Stimulated activated effector memory CD8-positive, alpha-beta T cell treated with anti-CD3 and anti-CD28 coated beads, Interleukin-12 subunit alpha, Interleukin-12 subunit beta, amount 100 ng/mL, for 72 hours (primary cell): Measurements from ENCODE around the gene PLA2G6.

ENCODE experiments used
- ATAC-seq: fragments of 150-1000 bp; cut with Tn5 transposase; 2 replicates; pipeline ENCODE4 v1.10.0; 2021
- DNase-seq, 2 donors: peaks; one replicate each; pipeline ENCODE4 v3.0.0; 2021 to 2022; ENCODE audit warnings: low spot score in 2 of 2
- H3K27ac Mint-ChIP-seq: one replicate; pipeline ENCODE4 v1.8.0; 2022; ENCODE audit warnings: mild to moderate bottlenecking, mixed read lengths
- H3K36me3 Mint-ChIP-seq: one replicate; pipeline ENCODE4 v1.8.0; 2022; ENCODE audit warnings: mild to moderate bottlenecking, mixed read lengths
- H3K4me1 Mint-ChIP-seq: one replicate; pipeline ENCODE4 v1.8.0; 2022; ENCODE audit warnings: mixed read lengths
- H3K4me3 Mint-ChIP-seq: one replicate; pipeline ENCODE4 v1.8.0; 2022; ENCODE audit warnings: mild to moderate bottlenecking, mixed read lengths
- H3K9me3 Mint-ChIP-seq: one replicate; pipeline ENCODE4 v1.8.0; 2022; ENCODE audit warnings: mixed read lengths

PLA2G6 gene

GRCh38 chr22:38067028-38067415, 114.6 kb downstream of the PLA2G6 start:
- peaks cover 48% of the 10 kb centered on the region for H3K36me3 Mint-ChIP-seq
- H3K27ac Mint-ChIP-seq, result peak overlapping the region; percentile 37
- DNase-seq (no peak), ATAC-seq (no peak)
- H3K4me3 Mint-ChIP-seq, result no peak overlapping the region
- no peaks in the 10 kb centered on the region for H3K9me3 Mint-ChIP-seq
- H3K4me1 Mint-ChIP-seq, result no peaks in the 10 kb centered on the region

DNA sequence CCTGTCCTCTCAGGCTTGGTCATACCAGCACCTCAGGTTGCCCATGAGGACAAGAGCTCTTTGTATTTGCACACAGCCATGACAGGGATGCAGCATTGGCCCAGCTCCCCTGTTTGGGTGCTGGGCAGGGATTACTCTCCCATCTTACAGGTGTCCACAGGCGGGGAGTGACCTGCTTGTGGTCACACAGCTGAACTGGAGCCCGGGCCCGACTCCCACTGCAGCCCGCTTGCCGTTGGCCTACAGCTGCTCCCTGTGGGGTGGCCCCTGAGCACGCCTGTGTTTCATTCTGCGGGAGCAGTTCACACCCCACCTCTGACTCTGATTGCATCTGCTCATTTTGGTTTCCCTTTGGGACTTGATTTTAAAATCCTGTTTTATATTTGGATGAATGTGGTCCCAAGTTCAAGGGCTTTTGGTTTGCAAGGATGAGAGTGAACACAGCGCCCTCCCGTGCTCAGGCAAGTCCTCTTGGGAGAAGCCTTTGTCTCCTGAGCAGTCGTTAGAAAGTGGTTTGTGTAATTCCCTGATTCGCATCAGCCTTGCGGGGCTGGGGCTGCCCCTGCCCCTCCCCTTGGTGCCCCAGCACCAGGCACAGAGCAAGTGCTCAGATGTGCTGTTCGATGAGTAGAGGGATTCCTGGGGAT, 115.1 kb downstream of the PLA2G6 start:
- Mint-ChIP-seq H3K36me3 (peaks cover 48% of the 10 kb centered on the region), H3K4me1 (no peaks in the 10 kb centered on the region), H3K9me3 (no peaks in the 10 kb centered on the region), H3K27ac (peak overlapping the region; percentile 37), H3K4me3 (no peak overlapping the region)
- ATAC-seq, result no peak
- DNase-seq, result no peak

DNA sequence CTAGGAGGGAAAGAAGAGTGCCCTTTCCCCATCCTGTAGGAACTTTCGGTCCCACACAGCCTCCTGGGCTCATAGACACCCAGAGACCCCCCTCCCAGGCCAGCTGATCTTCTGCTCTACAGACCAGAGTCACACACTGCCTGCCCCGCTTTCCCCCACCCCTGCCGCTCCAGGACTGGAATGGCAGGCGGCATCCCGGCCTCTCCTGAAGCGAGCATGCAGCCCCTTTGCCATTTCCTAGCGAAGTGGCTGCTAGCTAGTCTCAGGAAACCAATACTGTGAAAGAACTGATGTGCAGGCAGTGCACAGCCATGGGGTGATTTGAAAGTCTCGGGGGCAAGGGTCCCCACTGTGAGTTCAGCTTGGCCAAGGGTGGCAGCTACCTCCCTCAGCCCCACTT, 116.1 kb downstream of the PLA2G6 start:
- H3K36me3 Mint-ChIP-seq, result peaks cover 42% of the 10 kb centered on the region
- DNase-seq, result no peak
- H3K9me3 Mint-ChIP-seq, result no peaks in the 10 kb centered on the region
- H3K4me3 Mint-ChIP-seq, result no peak overlapping the region
- no peaks in the 10 kb centered on the region for H3K4me1 Mint-ChIP-seq
- H3K27ac Mint-ChIP-seq, result no peak overlapping the region
- ATAC-seq, result no peak

GRCh38 chr22:38062791-38063190, 118.8 kb downstream of the PLA2G6 start:
- no peak overlapping the region for H3K27ac Mint-ChIP-seq
- ATAC-seq (no peak), DNase-seq (no peak)
- no peaks in the 10 kb centered on the region for H3K9me3 Mint-ChIP-seq
- peaks cover 4% of the 10 kb centered on the region for H3K4me1 Mint-ChIP-seq
- peaks cover 37% of the 10 kb centered on the region for H3K36me3 Mint-ChIP-seq
- no peak overlapping the region for H3K4me3 Mint-ChIP-seq
